ACC112 (cell line): Measurements from ENCODE around the gene TPP1.
A peak's percentile ranks its signal among the peaks of the same experiment; 100 is the strongest.

ENCODE experiments used
- H2AFZ ChIP-seq: fragments of 200-600 bp; sonication (generic); one replicate; pipeline ENCODE4 v1.6.0; 2017; ENCODE audit warnings: antibody characterized with exemption, low read length; ENCODE audit not compliant: unreplicated experiment
- H3K27ac ChIP-seq: fragments of 200-600 bp; sonication (generic); 2 replicates; pipeline ENCODE4 v1.5.1; 2014; ENCODE audit warnings: low read depth, mild to moderate bottlenecking, antibody characterized with exemption, low read length, moderate library complexity
- H3K27me3 ChIP-seq: fragments of 200-600 bp; sonication (generic); 2 replicates; pipeline ENCODE4 v1.6.1; 2014; ENCODE audit warnings: mild to moderate bottlenecking, antibody characterized with exemption, low read length, moderate library complexity, mixed read lengths; ENCODE audit not compliant: insufficient read depth
- H3K36me3 ChIP-seq: fragments of 200-600 bp; sonication (generic); 2 replicates; pipeline ENCODE4 v1.6.1; 2016; ENCODE audit warnings: mild to moderate bottlenecking, antibody characterized with exemption, low read length, moderate library complexity, mixed read lengths; ENCODE audit not compliant: insufficient read depth
- H3K4me1 ChIP-seq: fragments of 200-600 bp; sonication (generic); one replicate; pipeline ENCODE4 v1.6.1; 2016; ENCODE audit warnings: low read length, mixed read lengths; ENCODE audit not compliant: insufficient read depth, unreplicated experiment, control insufficient read depth
- H3K4me3 ChIP-seq: fragments of 200-600 bp; sonication (generic); 2 replicates; pipeline ENCODE4 v1.5.1; 2014; ENCODE audit warnings: mild to moderate bottlenecking, low read depth, low read length
- H3K79me2 ChIP-seq: fragments of 200-600 bp; sonication (generic); one replicate; pipeline ENCODE4 v1.6.0; 2016; ENCODE audit warnings: low read length; ENCODE audit not compliant: control insufficient read depth, unreplicated experiment, insufficient read depth

The TPP1 gene

GRCh38 chr11:6626971-6627761 is 7.9 kb upstream of the TPP1 start:
- Histone ChIP-seq H3K79me2 (no peaks in the 10 kb centered on the region), H3K4me1 (peaks cover 4% of the 10 kb centered on the region), H3K27me3 (no peaks in the 10 kb centered on the region), H3K36me3 (no peaks in the 10 kb centered on the region), H3K27ac (no peak overlapping the region), H3K4me3 (peak overlapping the region; percentile 62), H2AFZ (peak overlapping the region; percentile 90)

- Histone ChIP-seq H3K4me3 (no peak overlapping the region), H3K36me3 (no peaks in the 10 kb centered on the region)
Observed at GRCh38 chr11:6625832-6626420, 6.7 kb upstream of the TPP1 start.

GRCh38 chr11:6625156-6625831 is 6.1 kb upstream of the TPP1 start:
- no peaks in the 10 kb centered on the region for H3K27me3 ChIP-seq
- no peak overlapping the region for H3K4me3 ChIP-seq
- H2AFZ ChIP-seq, result no peak overlapping the region
- H3K27ac ChIP-seq, result no peak overlapping the region
- H3K36me3 ChIP-seq, result no peaks in the 10 kb centered on the region
- no peaks in the 10 kb centered on the region for H3K79me2 ChIP-seq
- peaks cover 4% of the 10 kb centered on the region for H3K4me1 ChIP-seq

More at GRCh38 chr11:6625832-6626420, 6.7 kb upstream of the TPP1 start:
- no peak overlapping the region for H3K27ac ChIP-seq
- H3K4me1 ChIP-seq, result peaks cover 4% of the 10 kb centered on the region
- H3K27me3 ChIP-seq, result no peaks in the 10 kb centered on the region
- H3K79me2 ChIP-seq, result no peaks in the 10 kb centered on the region
- no peak overlapping the region for H2AFZ ChIP-seq

- Histone ChIP-seq H2AFZ (no peak overlapping the region), H3K79me2 (peaks cover 4% of the 10 kb centered on the region), H3K36me3 (no peaks in the 10 kb centered on the region), H3K4me1 (peaks cover 8% of the 10 kb centered on the region), H3K27ac (no peak overlapping the region), H3K27me3 (no peaks in the 10 kb centered on the region), H3K4me3 (no peak overlapping the region)
Observed at GRCh38 chr11:6623391-6624363, 4.5 kb upstream of the TPP1 start.

GRCh38 chr11:6622261-6623171 is 3.3 kb upstream of the TPP1 start:
- H3K27me3 ChIP-seq, result no peaks in the 10 kb centered on the region
- no peak overlapping the region for H2AFZ ChIP-seq
- H3K4me3 ChIP-seq, result no peak overlapping the region
- peaks cover 12% of the 10 kb centered on the region for H3K4me1 ChIP-seq
- no peak overlapping the region for H3K27ac ChIP-seq
- peaks cover 14% of the 10 kb centered on the region for H3K79me2 ChIP-seq
- no peaks in the 10 kb centered on the region for H3K36me3 ChIP-seq

- Histone ChIP-seq H3K36me3 (no peaks in the 10 kb centered on the region), H3K79me2 (peaks cover 22% of the 10 kb centered on the region), H3K27ac (no peak overlapping the region), H3K27me3 (no peaks in the 10 kb centered on the region), H2AFZ (no peak overlapping the region), H3K4me1 (peaks cover 20% of the 10 kb centered on the region), H3K4me3 (no peak overlapping the region)
Observed at GRCh38 chr11:6621711-6622211, 2.5 kb upstream of the TPP1 start.

- peaks cover 5% of the 10 kb centered on the region; the same call in 1 of the 2 replicates for H3K36me3 ChIP-seq
- H3K27me3 ChIP-seq, result no peaks in the 10 kb centered on the region
- H3K4me3 ChIP-seq, result no peak overlapping the region
- H3K27ac ChIP-seq, result no peak overlapping the region
- H2AFZ ChIP-seq, result no peak overlapping the region
- H3K4me1 ChIP-seq, result peaks cover 27% of the 10 kb centered on the region
- peaks cover 25% of the 10 kb centered on the region for H3K79me2 ChIP-seq
Observed at GRCh38 chr11:6620636-6621035, 1.4 kb upstream of the TPP1 start.

- peak overlapping the region; percentile 88 for H3K4me3 ChIP-seq
- peak overlapping the region; percentile 62 for H3K27ac ChIP-seq
- peaks cover 25% of the 10 kb centered on the region for H3K79me2 ChIP-seq
- no peaks in the 10 kb centered on the region for H3K27me3 ChIP-seq
- H3K4me1 ChIP-seq, result peaks cover 28% of the 10 kb centered on the region
- peaks cover 20% of the 10 kb centered on the region; the same call in 1 of the 2 replicates for H3K36me3 ChIP-seq
- no peak overlapping the region for H2AFZ ChIP-seq
Observed at GRCh38 chr11:6618117-6619003, 862 bp downstream of the TPP1 start.
